Measurements from ENCODE around the gene TULP1.

DNA sequence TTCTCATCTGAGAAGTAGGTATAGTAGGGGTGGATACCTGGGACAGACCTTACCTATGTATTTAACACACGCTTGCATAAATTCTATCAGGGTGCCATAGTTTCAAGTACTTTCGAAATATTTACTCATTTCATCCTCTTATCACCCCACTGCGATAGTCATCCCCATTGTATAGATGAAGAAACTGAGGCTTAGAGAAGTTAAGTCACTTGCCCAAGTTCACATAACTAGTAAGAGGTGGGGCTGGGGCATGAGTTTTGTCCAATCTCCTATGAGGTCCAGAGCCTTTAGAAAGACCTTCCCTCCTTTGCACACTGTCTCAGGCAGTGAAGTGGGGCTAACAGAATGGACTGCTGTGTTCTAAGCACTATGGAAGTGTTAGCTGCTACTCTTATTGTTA lies 6.2 kb downstream of the TULP1 start:
- TF ChIP-seq, protein P1, sequence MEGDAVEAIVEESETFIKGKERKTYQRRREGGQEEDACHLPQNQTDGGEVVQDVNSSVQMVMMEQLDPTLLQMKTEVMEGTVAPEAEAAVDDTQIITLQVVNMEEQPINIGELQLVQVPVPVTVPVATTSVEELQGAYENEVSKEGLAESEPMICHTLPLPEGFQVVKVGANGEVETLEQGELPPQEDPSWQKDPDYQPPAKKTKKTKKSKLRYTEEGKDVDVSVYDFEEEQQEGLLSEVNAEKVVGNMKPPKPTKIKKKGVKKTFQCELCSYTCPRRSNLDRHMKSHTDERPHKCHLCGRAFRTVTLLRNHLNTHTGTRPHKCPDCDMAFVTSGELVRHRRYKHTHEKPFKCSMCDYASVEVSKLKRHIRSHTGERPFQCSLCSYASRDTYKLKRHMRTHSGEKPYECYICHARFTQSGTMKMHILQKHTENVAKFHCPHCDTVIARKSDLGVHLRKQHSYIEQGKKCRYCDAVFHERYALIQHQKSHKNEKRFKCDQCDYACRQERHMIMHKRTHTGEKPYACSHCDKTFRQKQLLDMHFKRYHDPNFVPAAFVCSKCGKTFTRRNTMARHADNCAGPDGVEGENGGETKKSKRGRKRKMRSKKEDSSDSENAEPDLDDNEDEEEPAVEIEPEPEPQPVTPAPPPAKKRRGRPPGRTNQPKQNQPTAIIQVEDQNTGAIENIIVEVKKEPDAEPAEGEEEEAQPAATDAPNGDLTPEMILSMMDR (conservative IDR thresholded peaks at IDR 0.05): no peak
- no peak for TF ChIP-seq EZH2 (IDR thresholded peaks at IDR 0.05; ENCODE audit: low read depth)

Measured in PC-9 (cell line).